Activated naive CD8-positive, alpha-beta T cell treated with anti-CD3 and anti-CD28 coated beads, Interleukin-2, amount 50 U/mL, for 24 hours (primary cell): ENCODE data around the gene EIF4H.

Experiments used
- ATAC-seq: fragments of 150-1000 bp; cut with Tn5 transposase; one replicate; pipeline ENCODE4 v1.10.0; 2021
- DNase-seq: peaks from one replicate; pipeline ENCODE4 v3.0.0; 2021
- H3K27ac Mint-ChIP-seq: one replicate; pipeline ENCODE4 v1.8.0; 2021; ENCODE audit warnings: mild to moderate bottlenecking, mixed read lengths
- H3K27me3 Mint-ChIP-seq: one replicate; pipeline ENCODE4 v1.8.0; 2021; ENCODE audit warnings: mixed read lengths
- H3K36me3 Mint-ChIP-seq: one replicate; pipeline ENCODE4 v1.8.0; 2021; ENCODE audit warnings: low read depth, mixed read lengths
- H3K4me1 Mint-ChIP-seq: one replicate; pipeline ENCODE4 v1.8.0; 2021; ENCODE audit warnings: mixed read lengths
- H3K4me3 Mint-ChIP-seq: one replicate; pipeline ENCODE4 v1.8.0; 2021; ENCODE audit warnings: mild to moderate bottlenecking, moderate library complexity, mixed read lengths
- H3K9me3 Mint-ChIP-seq: one replicate; pipeline ENCODE4 v1.8.0; 2021; ENCODE audit warnings: mixed read lengths

EIF4H gene

GRCh38 chr7:74240482-74240881 is 66.3 kb downstream of the EIF4H start:
- peaks cover 47% of the 10 kb centered on the region for H3K36me3 Mint-ChIP-seq
- no peak for DNase-seq

GRCh38 chr7:74242122-74242443 is 67.9 kb downstream of the EIF4H start:
- Mint-ChIP-seq H3K9me3 (no peaks in the 10 kb centered on the region), H3K4me3 (no peak overlapping the region), H3K27me3 (no peaks in the 10 kb centered on the region), H3K4me1 (peaks cover 13% of the 10 kb centered on the region), H3K36me3 (peaks cover 45% of the 10 kb centered on the region), H3K27ac (peak overlapping the region; percentile 57)
- DNase-seq (no peak), ATAC-seq (no peak)

More at GRCh38 chr7:74240482-74240881, 66.3 kb downstream of the EIF4H start:
- Mint-ChIP-seq H3K27ac (no peak overlapping the region), H3K4me1 (peaks cover 15% of the 10 kb centered on the region), H3K27me3 (no peaks in the 10 kb centered on the region), H3K9me3 (no peaks in the 10 kb centered on the region), H3K4me3 (no peak overlapping the region)
- no peak for ATAC-seq

DNA sequence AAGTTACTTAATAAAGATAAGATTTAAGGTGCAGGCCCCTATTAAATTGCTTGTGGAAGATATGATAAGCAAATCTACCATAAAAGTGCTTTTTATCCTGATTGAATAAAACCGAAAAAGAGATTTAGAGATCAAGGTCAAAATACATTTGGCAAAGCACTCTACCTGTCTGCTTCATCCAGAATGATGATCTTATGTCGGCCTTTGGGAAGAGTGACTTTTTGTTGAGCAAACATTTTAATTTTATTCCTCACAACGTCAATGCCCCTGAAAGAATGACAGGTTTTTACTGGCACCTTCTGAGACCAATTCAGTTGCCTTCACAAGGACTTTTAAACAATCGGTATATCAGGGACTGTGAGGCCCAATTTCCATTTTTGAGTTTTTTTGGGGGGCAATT is 72.3 kb downstream of the EIF4H start:
- Mint-ChIP-seq H3K36me3 (peaks cover 54% of the 10 kb centered on the region), H3K9me3 (no peaks in the 10 kb centered on the region), H3K27me3 (no peaks in the 10 kb centered on the region), H3K27ac (no peak overlapping the region), H3K4me1 (peaks cover 11% of the 10 kb centered on the region), H3K4me3 (no peak overlapping the region)
- no peak for ATAC-seq
- DNase-seq = no peak
